ENCODE results near the gene RPUSD1.

RPUSD1 gene

DNA sequence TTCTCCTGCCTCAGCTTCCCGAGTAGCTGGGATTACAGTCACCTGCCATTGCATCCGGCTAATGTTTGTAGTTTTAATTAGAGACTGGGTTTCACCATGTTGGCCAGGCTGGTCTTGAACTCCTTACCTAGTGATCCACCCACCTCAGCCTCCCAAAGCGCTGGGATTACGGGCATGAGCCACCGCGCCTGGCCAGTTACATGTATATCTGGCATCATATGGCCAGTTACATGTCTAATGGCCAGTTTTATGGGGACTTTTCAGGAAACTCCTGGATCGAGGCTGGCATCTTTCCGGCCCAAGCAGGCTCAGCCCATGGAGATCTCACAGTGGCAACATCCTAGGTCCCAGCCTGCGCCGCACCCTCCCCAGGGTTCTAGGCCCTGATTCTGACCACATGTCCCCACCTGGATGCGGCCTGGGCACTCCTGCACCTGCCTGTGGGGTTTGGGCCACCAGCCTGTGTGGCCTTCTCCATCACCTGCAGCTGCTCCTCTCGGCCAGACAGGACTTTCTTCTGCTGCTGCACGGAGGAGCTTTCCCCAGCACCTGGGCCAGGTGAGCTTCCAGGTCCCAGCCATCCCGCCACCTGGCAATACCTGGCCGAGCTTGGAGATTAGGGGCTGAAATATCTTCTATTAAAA, 46.1 kb downstream of the RPUSD1 start:
- no peak for DNase-seq

DNA sequence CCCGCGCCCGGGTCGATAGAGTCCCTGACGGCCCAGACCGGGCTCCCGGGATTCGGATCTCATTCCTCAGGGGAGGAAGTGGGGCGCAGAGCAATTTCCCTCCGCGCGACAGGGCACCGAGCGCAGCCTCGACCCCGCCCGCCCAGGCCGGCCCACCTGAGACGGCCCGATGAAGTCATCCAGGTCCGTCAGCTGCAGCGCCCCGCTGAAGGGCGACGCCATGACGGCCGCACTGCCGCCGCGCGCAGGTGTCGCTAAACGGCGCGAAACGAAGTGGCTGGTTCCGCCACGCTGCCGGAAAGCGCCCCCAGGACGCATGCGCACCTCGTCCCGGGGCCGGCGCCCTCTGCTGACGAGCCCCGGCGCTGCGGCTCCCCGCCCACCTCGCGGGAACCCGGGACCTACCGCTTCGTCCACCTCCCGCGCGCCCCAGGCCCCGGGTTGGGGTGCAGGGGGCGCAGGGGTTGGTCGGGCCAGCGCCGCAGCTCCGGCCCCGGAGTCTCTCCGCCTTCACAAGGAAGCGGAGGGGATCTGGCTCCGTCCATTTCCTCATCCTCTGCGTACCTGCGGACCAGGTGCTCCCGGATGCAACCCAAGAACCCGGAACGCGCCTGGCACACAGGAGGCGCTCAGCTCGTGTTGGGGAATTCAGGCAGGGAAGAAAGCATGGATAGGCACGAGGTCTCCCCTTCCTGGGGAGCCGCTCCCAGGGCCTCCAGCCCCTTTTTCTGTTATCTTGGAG, 47.2 kb downstream of the RPUSD1 start, which contains the start of gene CIAO3:
Gene CIAO3 (minus strand): TSS at position 234 of the 742 bp plus-strand sequence. CDS start 12 bp downstream, at position 222.
- DNase-seq, result peak; percentile 68

DNA sequence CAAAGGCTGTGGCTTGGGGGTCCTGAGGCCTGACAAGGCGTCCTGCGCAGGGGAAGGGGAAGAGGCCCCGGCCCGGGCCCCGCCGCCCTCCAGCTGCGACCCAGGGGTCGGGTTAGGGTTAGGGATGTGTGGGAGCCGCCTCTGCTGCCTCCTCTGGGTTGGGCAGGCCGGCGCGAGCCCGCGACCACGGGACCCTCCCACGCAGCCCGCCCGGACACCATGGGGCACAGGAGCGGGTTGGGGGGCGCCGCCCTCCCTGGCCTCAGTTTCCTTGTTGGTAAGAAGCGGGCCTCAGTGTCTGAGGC, 47.8 kb downstream of the RPUSD1 start:
- no peak for DNase-seq

- DNase-seq, result no peak
Observed at GRCh38 chr16:739560-740458, 48.4 kb downstream of the RPUSD1 start.

- DNase-seq, result no peak
Observed at GRCh38 chr16:736936-737481, 51.2 kb downstream of the RPUSD1 start.

DNA sequence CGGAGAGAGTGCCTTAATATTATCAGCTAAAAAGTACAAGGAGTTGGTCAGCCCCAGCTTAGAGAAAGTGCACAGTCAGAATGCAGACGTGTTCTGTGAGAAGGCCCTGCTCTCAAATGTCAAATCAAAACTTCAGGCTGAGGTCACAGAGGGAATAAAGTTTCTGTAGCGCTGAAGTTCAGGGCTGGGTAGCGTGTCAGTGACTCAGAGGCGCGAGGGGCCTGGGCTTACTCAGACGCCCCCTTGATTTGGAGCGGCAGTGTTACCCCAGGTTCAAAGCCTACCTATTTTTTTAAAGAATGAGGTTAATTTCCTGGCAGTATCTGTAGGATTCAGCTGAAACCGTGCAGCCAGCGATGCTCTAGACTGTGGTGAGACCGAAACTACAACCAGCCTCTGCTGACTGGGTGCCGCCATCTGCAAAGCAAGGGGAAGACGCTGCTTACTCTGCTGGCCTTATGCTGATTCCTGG, 52.2 kb downstream of the RPUSD1 start:
- no peak for DNase-seq

- DNase-seq, result no peak
Observed at GRCh38 chr16:734981-735881, 53.0 kb downstream of the RPUSD1 start.
